Effector CD4-positive, alpha-beta T cell (primary cell): ENCODE measurements around the gene TTC38.
"Not testable (repeated sequence)": the region's sequence is repeated elsewhere in the genome, so short reads cannot be mapped to it uniquely, and the experiment has no call there.

Source experiments
- DNase-seq: peaks from one replicate; pipeline ENCODE4 v3.0.0-alpha.2; 2020

TTC38 gene

GRCh38 chr22:46297151-46297812 lies 29.5 kb downstream of the TTC38 start:
- no peak for DNase-seq

- DNase-seq = no peak
Measured at GRCh38 chr22:46299101-46299500, 31.3 kb downstream of the TTC38 start.

DNA sequence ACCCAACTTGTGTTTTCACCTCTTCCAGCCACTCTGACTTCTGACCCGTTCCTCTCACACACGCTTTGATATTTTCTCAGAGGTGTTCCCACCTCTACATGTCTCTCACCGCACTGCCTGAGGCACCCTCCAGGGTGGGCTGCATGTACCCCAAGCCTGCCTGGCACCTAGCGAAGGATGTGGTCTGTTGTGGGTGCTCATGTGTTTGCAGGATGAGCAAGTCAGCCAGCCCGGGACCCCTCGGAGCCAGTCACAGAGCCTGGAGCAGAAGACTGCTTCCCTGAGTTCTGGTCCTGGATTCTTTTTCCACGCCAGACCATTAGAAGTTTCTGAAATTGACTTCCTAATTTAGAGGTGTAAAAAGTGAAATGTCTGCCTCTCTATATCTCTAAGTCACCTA lies 32.7 kb downstream of the TTC38 start:
- no peak for DNase-seq

GRCh38 chr22:46303347-46303965 lies 35.6 kb downstream of the TTC38 start:
- no peak for DNase-seq

- DNase-seq = no peak
Measured at GRCh38 chr22:46308283-46308988, 40.6 kb downstream of the TTC38 start.

GRCh38 chr22:46309526-46310085 lies 41.8 kb downstream of the TTC38 start:
- DNase-seq = no peak

DNA sequence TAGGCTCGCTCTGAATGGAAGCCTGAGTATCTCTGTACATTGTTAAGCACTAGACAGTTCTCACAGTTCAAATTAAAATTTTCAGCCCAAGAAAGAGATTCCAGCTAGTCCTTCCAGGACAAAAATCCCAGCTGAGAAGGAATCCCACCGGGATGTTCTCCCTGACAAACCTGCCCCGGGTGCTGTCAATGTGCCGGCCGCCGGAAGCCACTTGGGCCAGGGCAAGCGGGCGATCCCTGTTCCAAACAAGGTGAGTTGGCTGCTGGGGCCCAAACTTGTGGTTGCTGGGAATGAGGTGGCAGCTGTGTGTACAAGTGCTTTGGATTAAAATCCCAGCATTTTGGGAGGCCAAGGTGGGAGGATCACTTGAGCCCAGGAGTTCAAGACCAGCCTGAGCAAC lies 44.2 kb downstream of the TTC38 start:
- no peak for DNase-seq

DNA sequence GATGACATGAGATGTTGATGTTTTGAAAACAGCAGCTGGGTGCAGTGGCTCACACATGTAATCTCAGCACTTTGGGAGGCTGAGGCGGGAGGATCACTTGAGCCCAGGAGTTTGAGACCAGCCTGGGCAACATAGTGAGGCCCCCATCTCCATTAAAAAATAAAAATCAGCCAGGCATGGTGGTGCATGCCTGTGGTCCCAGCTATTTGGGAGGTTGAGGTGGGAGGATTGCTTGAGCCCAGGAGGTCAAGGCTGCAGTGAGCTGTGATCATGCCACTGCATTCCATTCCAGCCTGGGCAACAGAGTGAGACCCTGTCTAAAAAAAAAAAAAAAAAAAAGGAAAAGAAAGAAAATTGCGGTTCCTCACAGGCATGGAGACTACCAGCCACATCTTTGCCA lies 45.0 kb downstream of the TTC38 start:
- DNase-seq = not testable (repeated sequence)

DNA sequence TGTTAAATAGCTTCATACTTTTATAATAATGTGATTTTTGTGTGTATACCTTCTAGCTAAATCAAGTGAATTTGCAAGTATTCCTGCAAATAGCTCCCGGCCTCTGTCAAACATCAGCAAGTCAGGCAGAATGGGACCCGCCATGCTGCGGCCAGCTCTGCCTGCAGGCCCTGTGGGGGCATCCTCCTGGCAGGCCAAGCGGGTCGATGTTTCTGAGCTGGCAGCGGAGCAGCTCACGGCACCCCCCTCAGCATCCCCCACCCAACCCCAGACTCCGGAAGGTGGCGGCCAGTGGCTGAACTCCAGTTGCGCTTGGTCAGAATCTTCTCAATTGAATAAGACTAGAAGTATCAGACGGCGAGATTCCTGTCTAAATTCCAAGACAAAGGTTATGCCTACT lies 48.2 kb downstream of the TTC38 start:
- DNase-seq = no peak

GRCh38 chr22:46317646-46318045 lies 49.8 kb downstream of the TTC38 start:
- DNase-seq = no peak

GRCh38 chr22:46318576-46318975 lies 50.8 kb downstream of the TTC38 start:
- no peak for DNase-seq

GRCh38 chr22:46319319-46319718 lies 51.5 kb downstream of the TTC38 start:
- DNase-seq = no peak

GRCh38 chr22:46320166-46320710 lies 52.4 kb downstream of the TTC38 start:
- DNase-seq = no peak

- DNase-seq = no peak
Measured at GRCh38 chr22:46320716-46321386, 53.0 kb downstream of the TTC38 start.

DNA sequence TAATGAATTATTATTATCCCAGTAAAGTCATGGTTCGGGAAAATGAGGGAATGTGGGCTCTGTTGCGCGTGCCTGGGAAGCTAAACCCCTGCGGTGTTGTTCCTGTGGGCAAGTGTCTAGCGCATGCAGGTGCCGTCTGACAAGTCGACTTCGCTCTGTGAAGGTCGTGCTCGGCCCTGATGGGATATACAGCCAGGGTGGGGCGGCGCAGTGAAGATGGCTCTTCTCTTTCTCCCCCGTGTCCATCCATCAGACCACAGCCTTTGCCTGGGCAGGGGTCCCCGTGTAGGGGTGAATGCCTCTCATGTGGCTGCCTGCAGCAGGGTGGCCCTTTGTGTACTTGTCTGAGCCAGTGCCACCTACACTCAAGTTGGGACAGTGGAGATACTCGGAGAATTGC lies 54.9 kb downstream of the TTC38 start:
- no peak for DNase-seq

DNA sequence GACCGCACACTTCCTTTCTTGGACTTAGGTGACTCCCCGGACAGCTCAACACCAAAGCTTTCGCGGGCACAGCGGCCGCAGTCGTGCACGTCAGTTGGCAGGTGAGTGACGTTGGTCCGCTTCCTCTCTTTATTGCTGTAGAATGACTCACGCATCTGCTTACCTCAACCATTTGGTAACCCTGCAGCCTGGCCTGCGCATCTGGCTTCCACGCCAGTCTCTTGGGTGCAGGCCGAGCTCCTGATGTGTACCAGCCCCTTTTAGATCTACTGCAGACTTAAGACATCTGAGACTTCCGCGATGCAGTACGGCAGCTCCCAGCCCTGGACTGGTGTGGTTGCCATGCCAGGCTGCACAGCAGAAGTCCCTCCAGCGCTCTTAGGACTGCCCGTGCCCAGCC lies 55.4 kb downstream of the TTC38 start:
- DNase-seq = no peak

DNA sequence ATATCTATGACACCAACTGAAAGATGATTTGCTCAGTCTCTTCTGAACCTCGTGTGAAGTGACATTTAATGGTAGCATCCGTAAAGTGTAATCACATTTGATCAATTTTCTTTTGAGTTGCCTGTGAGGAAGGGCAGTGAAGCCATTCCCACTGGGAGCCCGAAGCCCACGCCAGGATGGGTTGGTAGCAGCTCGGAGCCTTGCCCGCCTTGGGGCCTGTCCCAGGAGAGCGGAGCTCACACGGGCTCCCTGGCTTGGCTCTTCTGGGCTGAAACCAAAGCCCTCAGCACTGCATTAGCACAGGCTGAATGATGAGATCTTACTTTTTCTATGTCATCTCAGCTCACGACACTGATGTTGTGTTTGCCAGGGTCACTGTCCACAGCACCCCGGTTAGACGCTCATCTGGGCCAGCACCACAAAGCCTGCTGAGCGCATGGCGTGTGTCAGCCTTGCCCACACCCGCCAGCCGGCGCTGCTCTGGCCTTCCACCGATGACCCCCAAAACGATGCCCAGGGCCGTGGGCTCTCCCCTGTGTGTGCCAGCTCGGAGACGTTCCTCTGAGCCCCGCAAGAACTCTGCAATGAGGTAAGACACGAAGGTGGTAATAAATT lies 58.4 kb downstream of the TTC38 start:
- no peak for DNase-seq

GRCh38 chr22:46327691-46328465 lies 60.1 kb downstream of the TTC38 start:
- no peak for DNase-seq

DNA sequence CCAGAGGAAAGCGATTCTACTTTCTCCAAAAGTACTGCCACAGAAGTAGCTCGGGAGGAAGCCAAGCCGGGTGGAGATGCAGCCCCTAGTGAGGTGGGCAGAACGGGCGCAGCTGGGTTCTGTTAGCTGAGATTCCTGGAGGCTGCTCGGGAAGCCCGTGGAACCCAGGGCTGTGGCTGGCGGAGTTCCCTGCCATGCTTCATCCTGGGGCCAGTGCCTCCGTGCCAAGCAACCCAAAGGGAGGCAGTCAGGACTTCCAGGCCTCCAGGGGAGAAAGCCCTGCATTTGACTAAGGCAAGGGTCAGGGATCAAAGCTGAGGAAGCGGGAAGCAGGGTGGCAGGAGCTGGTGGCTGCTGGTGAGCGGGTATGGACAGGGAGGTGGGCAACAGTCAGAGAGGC lies 61.0 kb downstream of the TTC38 start:
- no peak for DNase-seq

DNA sequence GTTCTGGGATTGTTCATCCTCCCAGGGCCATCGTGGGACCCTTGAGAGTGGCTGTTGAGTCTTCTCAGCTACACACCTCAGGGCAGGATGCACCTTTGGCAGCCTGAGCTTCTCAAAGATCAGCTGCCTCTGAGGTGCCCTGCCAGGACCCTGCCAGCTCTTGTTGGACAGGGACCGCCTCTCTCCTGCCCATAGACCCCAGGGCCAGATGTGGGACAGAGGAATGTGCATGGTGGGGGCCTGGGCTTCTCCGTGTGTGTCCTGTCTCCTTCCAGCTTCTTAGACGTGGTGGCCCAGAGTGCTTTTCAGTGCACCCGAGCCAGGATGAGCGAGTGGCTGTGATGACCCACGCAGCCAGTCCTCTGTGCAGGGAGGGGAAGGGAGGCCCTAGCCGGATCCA lies 61.8 kb downstream of the TTC38 start:
- no peak for DNase-seq

GRCh38 chr22:46330426-46330825 lies 62.6 kb downstream of the TTC38 start:
- no peak for DNase-seq

GRCh38 chr22:46331496-46331895 lies 63.7 kb downstream of the TTC38 start:
- DNase-seq = no peak
